C1 segment of cervical spinal cord (tissue), 14 donors: ENCODE data around the gene POU6F1.
A peak's percentile ranks its signal among the peaks of the same experiment; 100 is the strongest.
"Not testable (repeated sequence)": the region's sequence is repeated elsewhere in the genome, so short reads cannot be mapped to it uniquely, and the experiment has no call there.

Source experiments
- DNase-seq, 14 donors: peaks; one replicate each; lab custom pipeline; 2025; lab: John Stamatoyannopoulos, UW

The POU6F1 gene

GRCh38 chr12:51217968-51218606, at the start of gene POU6F1:
Gene POU6F1, minus strand, starts transcription at chr12:51218062. Its CDS starts 11,226 bp downstream, at chr12:51206836.
- peak in 12 of 14 donors; percentile 41 to 80 (median 66) for DNase-seq

- no peak for DNase-seq
Measured at GRCh38 chr12:51265024-51265423, 47.2 kb upstream of the POU6F1 start.

- DNase-seq: no peak
Measured at GRCh38 chr12:51264297-51264696, 46.4 kb upstream of the POU6F1 start.

GRCh38 chr12:51263341-51263740, 45.5 kb upstream of the POU6F1 start:
- DNase-seq: no peak

- peak in 1 of 14 donors; percentile 4 for DNase-seq
Measured at GRCh38 chr12:51262758-51263177, 44.9 kb upstream of the POU6F1 start.

- DNase-seq: not testable (repeated sequence)
Measured at GRCh38 chr12:51259600-51259999, 41.7 kb upstream of the POU6F1 start.

GRCh38 chr12:51254536-51254935, 36.7 kb upstream of the POU6F1 start:
- no peak for DNase-seq

- DNase-seq: no peak
Measured at GRCh38 chr12:51253276-51253675, 35.4 kb upstream of the POU6F1 start.

- no peak for DNase-seq
Measured at GRCh38 chr12:51247523-51248206, 29.8 kb upstream of the POU6F1 start.

GRCh38 chr12:51246254-51246853, 28.5 kb upstream of the POU6F1 start:
- peak in 1 of 14 donors; percentile 17 for DNase-seq

GRCh38 chr12:51245476-51246253, 27.8 kb upstream of the POU6F1 start:
- no peak for DNase-seq

GRCh38 chr12:51244269-51244668, 26.4 kb upstream of the POU6F1 start:
- no peak for DNase-seq

GRCh38 chr12:51242876-51243275, 25.0 kb upstream of the POU6F1 start:
- no peak for DNase-seq

- no peak for DNase-seq
Measured at GRCh38 chr12:51242120-51242519, 24.3 kb upstream of the POU6F1 start.

- DNase-seq: no peak
Measured at GRCh38 chr12:51240971-51241370, 23.1 kb upstream of the POU6F1 start.

GRCh38 chr12:51238510-51239334, 20.9 kb upstream of the POU6F1 start, which contains the start of gene DAZAP2:
Gene DAZAP2, plus strand, starts transcription at chr12:51238826. Its CDS starts 82 bp downstream, at chr12:51238908.
- DNase-seq: peak; percentile 43 to 96 (median 86)

GRCh38 chr12:51238037-51238509, 20.2 kb upstream of the POU6F1 start:
- no peak for DNase-seq

GRCh38 chr12:51234530-51234929, 16.7 kb upstream of the POU6F1 start:
- no peak for DNase-seq

GRCh38 chr12:51232642-51233041, 14.8 kb upstream of the POU6F1 start:
- no peak for DNase-seq

- DNase-seq: no peak
Measured at GRCh38 chr12:51229116-51229809, 11.4 kb upstream of the POU6F1 start.
